Karpas-422 (cell line): ENCODE measurements around the gene CILP2. TPM values are rescaled to one million over a fixed set of nuclear protein-coding genes. Genes with fewer than 3 reads are reported as not detected.

Experiments used
- DNase-seq: peaks from one replicate; pipeline ENCODE4 v3.0.0-alpha.2; 2015
- H2AFZ ChIP-seq: fragments of 200-600 bp; sonication (generic); 2 replicates; pipeline ENCODE4 v1.6.1; 2014; ENCODE audit warnings: antibody characterized with exemption, low read length, mixed read lengths
- H3K27ac ChIP-seq: fragments of 200-600 bp; sonication (generic); 2 replicates; pipeline ENCODE4 v1.5.1; 2014; ENCODE audit warnings: mild to moderate bottlenecking, low read length, moderate library complexity
- H3K27me3 ChIP-seq: fragments of 200-600 bp; sonication (generic); 2 replicates; pipeline ENCODE4 v1.6.1; 2014; ENCODE audit warnings: low read length, mixed read lengths
- H3K36me3 ChIP-seq: fragments of 200-600 bp; sonication (generic); 2 replicates; pipeline ENCODE4 v1.6.1; 2014; ENCODE audit warnings: low read length, mixed read lengths; ENCODE audit not compliant: insufficient read depth
- H3K4me1 ChIP-seq: fragments of 200-600 bp; sonication (generic); 2 replicates; pipeline ENCODE4 v1.6.1; 2014; ENCODE audit warnings: mild to moderate bottlenecking, low read length, mixed read lengths
- H3K4me2 ChIP-seq: fragments of 200-600 bp; sonication (generic); 2 replicates; pipeline ENCODE4 v1.6.1; 2014; ENCODE audit warnings: low read length, low read depth, mild to moderate bottlenecking; ENCODE audit not compliant: poor library complexity, severe bottlenecking
- H3K4me3 ChIP-seq: fragments of 200-600 bp; sonication (generic); 2 replicates; pipeline ENCODE4 v1.5.1; 2014; ENCODE audit warnings: mild to moderate bottlenecking, antibody characterized with exemption, low read length, mixed read lengths
- H3K79me2 ChIP-seq: fragments of 200-600 bp; sonication (generic); 2 replicates; pipeline ENCODE4 v1.6.1; 2014; ENCODE audit warnings: mild to moderate bottlenecking, low read length, mixed read lengths
- H3K9ac ChIP-seq: fragments of 200-600 bp; sonication (generic); 2 replicates; pipeline ENCODE4 v1.6.0; 2014; ENCODE audit warnings: low read length
- H3K9me2 ChIP-seq: fragments of 200-600 bp; sonication (generic), shearing (Covaris generic); replicated peaks from 2 replicates; pipeline ENCODE4 v1.6.0; 2014; ENCODE audit warnings: mild to moderate bottlenecking, low read length, moderate library complexity; ENCODE audit not compliant: insufficient read depth
- H3K9me3 ChIP-seq: fragments of 300-700, 200-600 bp; sonication (generic); 2 replicates; pipeline ENCODE4 v1.6.1; 2014; ENCODE audit warnings: low read length, mixed read lengths
- H4K20me1 ChIP-seq: fragments of 200-600 bp; sonication (generic); 2 replicates; pipeline ENCODE4 v1.6.1; 2014; ENCODE audit warnings: mild to moderate bottlenecking, antibody characterized with exemption, low read length, low read depth; ENCODE audit not compliant: insufficient read depth
- total RNA-seq: library from RNA; depleted of rRNA; stranded (reverse); fragments of >200 nt; shearing (Covaris generic); gene quantifications from 2 replicates; pipeline ENCODE4 v1.2.3, GENCODE V29; 2014; ENCODE audit warnings: low replicate concordance

CILP2 gene
- total RNA-seq, 1 experiment from 2014 or later: 0.15 TPM

DNA sequence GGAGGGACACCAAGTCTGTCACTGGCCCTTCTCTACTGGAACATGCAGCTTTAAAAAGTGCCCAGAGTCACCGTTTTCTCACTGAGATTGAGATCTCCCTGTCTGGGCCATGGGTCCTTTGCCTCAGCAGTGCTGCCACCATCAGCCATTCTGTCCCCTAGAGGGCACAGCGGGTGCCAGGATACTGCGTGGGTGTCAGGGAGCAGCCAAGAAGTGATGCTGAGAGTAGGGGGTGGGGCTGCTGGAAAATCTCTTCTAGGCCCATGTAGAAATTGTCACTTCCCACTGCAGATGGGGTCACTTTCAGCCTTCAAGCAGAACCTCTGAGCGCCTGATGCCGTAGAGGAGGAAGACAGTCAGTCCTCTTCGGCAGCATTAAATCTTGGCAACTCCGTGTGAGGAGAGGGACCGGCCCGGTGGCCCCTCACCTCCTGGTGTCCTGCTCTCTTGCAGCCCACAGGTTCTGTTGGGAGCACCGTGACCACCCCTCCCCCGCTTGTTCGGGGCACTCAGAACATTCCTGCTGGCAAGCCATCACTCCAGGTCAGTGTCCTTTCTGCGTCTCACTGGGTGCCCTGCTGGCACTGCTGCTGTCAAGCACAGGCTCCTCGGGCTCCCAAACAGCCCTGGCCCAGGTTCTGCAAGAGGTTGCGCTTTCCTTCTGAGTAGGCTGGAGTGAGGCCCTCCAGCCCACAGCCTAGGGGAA is 44.1 kb upstream of the CILP2 start:
- Histone ChIP-seq H3K4me2 (no peak overlapping the region), H3K4me3 (no peak overlapping the region), H2AFZ (no peak overlapping the region), H3K9me2 (no peaks in the 10 kb centered on the region), H4K20me1 (0 out of 2 replicates have a peak, but pooled peaks cover 5% of the 10 kb centered on the region), H3K79me2 (peaks cover 52% of the 10 kb centered on the region), H3K9me3 (no peaks in the 10 kb centered on the region), H3K27me3 (no peaks in the 10 kb centered on the region), H3K9ac (no peak overlapping the region), H3K36me3 (peaks cover 13% of the 10 kb centered on the region; the same call in 1 of the 2 replicates), H3K27ac (no peak overlapping the region), H3K4me1 (peaks cover 13% of the 10 kb centered on the region)
- DNase-seq: no peak

DNA sequence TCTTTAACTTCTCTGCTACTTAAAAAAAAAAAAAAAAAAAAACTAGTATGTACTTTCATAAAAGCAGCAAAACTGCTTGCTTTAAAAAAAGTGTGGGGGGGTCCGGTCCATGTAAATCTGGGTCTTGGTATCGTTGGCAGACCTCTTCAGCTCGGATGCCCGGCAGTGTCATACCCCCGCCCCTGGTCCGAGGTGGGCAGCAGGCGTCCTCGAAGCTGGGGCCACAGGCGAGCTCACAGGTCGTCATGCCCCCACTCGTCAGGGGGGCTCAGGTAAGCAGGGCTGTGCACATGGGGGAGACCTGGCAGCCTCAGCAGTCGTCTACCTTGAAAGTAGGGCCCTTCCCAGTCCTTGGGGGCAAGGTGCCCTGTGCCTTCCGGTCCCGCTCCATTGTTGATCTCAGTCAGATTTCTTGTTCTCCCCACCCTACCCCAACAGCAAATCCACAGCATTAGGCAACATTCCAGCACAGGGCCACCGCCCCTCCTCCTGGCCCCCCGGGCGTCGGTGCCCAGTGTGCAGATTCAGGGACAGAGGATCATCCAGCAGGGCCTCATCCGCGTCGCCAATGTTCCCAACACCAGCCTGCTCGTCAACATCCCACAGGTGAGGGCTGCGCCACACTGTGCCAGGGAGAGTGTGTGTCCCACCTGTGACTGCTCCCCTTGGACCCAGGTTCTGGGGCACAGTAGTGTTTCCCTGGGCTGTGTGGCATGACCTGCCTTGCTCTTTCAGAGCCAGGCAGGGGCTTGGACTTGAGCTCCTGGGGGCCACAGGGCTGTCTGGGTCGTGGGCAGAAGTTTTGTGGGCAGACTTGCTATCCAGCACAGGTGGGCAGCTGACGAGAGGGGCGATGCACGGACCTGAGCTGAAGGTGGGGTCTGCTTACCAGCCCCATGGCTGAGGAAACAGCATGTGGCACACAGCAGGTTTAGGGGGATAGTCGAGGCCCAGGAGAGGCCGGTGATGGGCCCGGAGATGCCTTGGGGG is 42.2 kb upstream of the CILP2 start:
- Histone ChIP-seq H2AFZ (no peak overlapping the region), H4K20me1 (0 out of 2 replicates have a peak, but pooled peaks cover 5% of the 10 kb centered on the region), H3K9me3 (no peaks in the 10 kb centered on the region), H3K27me3 (no peaks in the 10 kb centered on the region), H3K9ac (no peak overlapping the region), H3K27ac (no peak overlapping the region), H3K9me2 (no peaks in the 10 kb centered on the region), H3K79me2 (peaks cover 35% of the 10 kb centered on the region), H3K4me3 (no peak overlapping the region), H3K4me2 (no peak overlapping the region), H3K36me3 (peaks cover 10% of the 10 kb centered on the region; the same call in 1 of the 2 replicates), H3K4me1 (no peaks in the 10 kb centered on the region)
- DNase-seq: no peak

DNA sequence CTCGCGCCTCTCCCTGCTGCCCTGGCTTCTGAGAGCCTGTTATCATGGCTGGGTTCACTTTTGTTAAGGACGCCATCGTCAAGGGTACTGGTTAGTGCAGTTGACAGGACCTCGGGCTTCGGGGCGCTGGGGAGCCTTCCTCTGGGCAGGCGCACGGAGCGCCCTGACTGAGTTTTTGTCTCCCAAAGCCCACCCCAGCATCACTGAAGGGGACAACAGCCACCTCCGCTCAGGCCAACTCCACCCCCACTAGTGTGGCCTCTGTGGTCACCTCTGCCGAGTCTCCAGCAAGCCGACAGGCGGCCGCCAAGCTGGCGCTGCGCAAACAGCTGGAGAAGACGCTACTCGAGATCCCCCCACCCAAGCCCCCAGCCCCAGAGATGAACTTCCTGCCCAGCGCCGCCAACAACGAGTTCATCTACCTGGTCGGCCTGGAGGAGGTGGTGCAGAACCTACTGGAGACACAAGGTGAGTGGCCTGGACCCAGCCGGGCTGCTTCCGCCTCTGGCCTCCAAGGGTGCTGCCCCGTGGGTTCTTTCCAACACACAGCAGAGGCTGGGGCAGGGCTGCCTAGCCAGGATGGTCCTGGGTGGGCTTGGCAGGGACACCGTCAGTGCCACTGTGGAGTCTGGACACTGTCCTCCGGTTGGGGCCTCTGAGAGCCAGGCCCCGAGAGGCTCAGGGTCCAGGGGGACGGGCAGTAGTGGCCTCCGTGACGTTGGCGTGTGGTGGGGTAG is 39.6 kb upstream of the CILP2 start:
- Histone ChIP-seq H3K9ac (no peak overlapping the region), H3K9me3 (no peaks in the 10 kb centered on the region), H3K27me3 (no peaks in the 10 kb centered on the region), H3K79me2 (0 out of 2 replicates have a peak, but pooled peaks cover 13% of the 10 kb centered on the region), H2AFZ (no peak overlapping the region), H3K9me2 (no peaks in the 10 kb centered on the region), H3K27ac (no peak overlapping the region), H3K4me3 (no peak overlapping the region), H3K36me3 (peaks cover 6% of the 10 kb centered on the region; the same call in 1 of the 2 replicates), H4K20me1 (no peaks in the 10 kb centered on the region), H3K4me2 (no peak overlapping the region), H3K4me1 (no peaks in the 10 kb centered on the region)
- DNase-seq: no peak

DNA sequence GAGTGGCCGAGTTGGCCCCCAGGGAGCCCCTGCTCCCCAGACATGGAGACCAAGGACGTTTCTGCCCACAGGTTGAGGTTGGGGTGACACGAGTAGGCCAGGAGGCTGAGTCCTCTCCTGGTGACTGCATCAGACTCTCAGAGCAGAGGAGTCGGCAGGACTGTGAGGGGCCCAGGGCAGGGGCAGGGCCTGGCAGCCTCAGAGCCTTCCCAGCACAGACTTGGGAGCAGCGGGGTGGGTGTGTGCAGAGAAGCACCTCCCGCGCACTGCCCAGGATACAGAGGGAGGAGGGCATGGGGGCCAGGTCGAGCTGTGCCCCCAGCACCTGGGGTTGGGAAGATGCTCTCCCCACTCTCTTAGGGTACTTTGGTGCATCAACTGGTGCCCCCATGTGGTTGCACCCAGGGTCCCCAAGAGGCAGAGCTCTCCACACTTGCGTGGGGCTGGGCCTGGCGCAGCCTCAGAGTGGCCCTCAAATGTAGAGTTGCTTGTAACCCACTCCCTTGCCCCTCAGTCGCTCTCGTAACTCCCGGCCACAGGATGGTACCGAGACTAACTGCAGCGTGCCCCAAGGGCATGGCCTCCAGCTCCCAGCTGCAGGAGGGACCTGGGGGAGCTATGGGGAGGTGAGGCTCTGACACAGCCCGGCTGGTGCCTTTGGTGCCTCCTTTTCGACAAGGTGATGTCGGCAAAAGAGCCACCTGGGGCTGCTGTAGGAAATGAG is 38.6 kb upstream of the CILP2 start:
- Histone ChIP-seq H4K20me1 (no peaks in the 10 kb centered on the region), H2AFZ (no peak overlapping the region), H3K4me3 (no peak overlapping the region), H3K36me3 (peaks cover 4% of the 10 kb centered on the region; the same call in 1 of the 2 replicates), H3K9me2 (no peaks in the 10 kb centered on the region), H3K9me3 (no peaks in the 10 kb centered on the region), H3K79me2 (0 out of 2 replicates have a peak, but pooled peaks cover 6% of the 10 kb centered on the region), H3K27ac (no peak overlapping the region), H3K9ac (no peak overlapping the region), H3K4me2 (no peak overlapping the region), H3K27me3 (no peaks in the 10 kb centered on the region), H3K4me1 (no peaks in the 10 kb centered on the region)
- DNase-seq: no peak

DNA sequence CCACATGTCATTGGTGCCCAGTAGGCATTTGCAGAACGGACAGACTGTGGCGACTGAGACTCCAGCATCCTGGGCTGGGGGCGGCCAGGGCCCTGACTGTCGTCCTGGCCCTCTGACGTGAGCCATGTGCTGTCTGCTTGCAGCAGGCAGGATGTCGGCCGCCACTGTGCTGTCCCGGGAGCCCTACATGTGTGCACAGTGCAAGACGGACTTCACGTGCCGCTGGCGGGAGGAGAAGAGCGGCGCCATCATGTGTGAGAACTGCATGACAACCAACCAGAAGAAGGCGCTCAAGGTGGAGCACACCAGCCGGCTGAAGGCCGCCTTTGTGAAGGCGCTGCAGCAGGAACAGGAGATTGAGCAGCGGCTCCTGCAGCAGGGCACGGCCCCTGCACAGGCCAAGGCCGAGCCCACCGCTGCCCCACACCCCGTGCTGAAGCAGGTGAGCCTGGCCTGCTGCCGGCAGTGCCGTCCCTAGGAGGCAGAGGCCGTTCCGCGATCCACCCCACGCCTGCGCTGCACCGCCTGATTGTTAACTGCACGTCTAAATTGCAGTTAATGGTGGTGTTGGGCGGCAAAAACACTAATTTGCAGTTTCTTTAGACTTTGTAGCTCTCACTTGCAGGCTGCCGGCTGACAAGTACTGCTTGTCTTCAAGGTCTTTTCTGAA is 37.0 kb upstream of the CILP2 start:
- no peaks in the 10 kb centered on the region for H3K27me3 ChIP-seq
- no peaks in the 10 kb centered on the region for H3K9me3 ChIP-seq
- no peaks in the 10 kb centered on the region for H3K9me2 ChIP-seq
- H3K79me2 ChIP-seq: 0 out of 2 replicates have a peak, but pooled peaks cover under 1% of the 10 kb centered on the region
- no peak for DNase-seq
- no peaks in the 10 kb centered on the region for H4K20me1 ChIP-seq
- H3K36me3 ChIP-seq: 0 out of 2 replicates have a peak, but pooled peaks cover 10% of the 10 kb centered on the region
- H3K9ac ChIP-seq: no peak overlapping the region
- H3K4me2 ChIP-seq: no peak overlapping the region
- H3K4me1 ChIP-seq: no peaks in the 10 kb centered on the region
- H3K27ac ChIP-seq: no peak overlapping the region
- H2AFZ ChIP-seq: no peak overlapping the region
- H3K4me3 ChIP-seq: no peak overlapping the region

DNA sequence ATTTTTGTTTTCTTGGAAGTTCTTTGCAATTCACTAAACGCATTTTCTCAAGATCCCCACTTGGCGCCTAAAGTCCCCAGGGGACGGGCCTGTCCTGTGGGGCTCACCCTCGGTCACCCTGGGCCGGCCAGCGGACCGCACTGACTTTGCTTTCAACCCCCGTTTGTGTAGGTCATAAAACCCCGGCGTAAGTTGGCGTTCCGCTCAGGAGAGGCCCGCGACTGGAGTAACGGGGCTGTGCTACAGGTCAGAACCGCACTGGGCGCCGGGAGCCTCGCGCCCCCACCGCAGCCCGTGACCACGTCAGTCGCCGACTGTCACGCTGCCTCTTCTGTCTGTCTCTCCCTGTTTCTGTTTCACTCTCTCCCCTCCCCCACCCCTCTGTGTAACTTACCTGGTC is 36.3 kb upstream of the CILP2 start:
- Histone ChIP-seq H3K4me1 (no peaks in the 10 kb centered on the region), H3K27me3 (no peaks in the 10 kb centered on the region), H3K79me2 (no peaks in the 10 kb centered on the region), H3K36me3 (0 out of 2 replicates have a peak, but pooled peaks cover 10% of the 10 kb centered on the region), H3K27ac (no peak overlapping the region), H3K4me2 (no peak overlapping the region), H3K9me2 (no peaks in the 10 kb centered on the region), H3K4me3 (no peak overlapping the region), H4K20me1 (no peaks in the 10 kb centered on the region), H2AFZ (no peak overlapping the region), H3K9me3 (no peaks in the 10 kb centered on the region), H3K9ac (no peak overlapping the region)
- DNase-seq: no peak

DNA sequence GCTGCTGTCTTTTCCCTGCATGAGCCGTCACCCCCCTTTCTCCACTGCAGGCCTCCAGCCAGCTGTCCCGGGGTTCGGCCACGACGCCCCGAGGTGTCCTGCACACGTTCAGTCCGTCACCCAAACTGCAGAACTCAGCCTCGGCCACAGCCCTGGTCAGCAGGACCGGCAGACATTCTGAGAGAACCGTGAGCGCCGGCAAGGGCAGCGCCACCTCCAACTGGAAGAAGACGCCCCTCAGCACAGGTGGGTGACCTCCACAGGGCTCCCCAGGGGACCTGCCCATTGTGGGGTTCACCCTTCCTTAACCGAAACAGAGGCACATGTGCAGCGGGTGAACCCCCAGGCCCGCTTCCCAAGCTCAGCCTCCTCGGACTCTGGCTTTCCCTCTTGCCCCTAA is 35.8 kb upstream of the CILP2 start:
- H3K27me3 ChIP-seq: no peaks in the 10 kb centered on the region
- no peak overlapping the region for H3K4me3 ChIP-seq
- no peak overlapping the region for H3K9ac ChIP-seq
- no peak overlapping the region for H2AFZ ChIP-seq
- H3K4me1 ChIP-seq: no peaks in the 10 kb centered on the region
- H4K20me1 ChIP-seq: no peaks in the 10 kb centered on the region
- H3K9me3 ChIP-seq: no peaks in the 10 kb centered on the region
- H3K36me3 ChIP-seq: 0 out of 2 replicates have a peak, but pooled peaks cover 10% of the 10 kb centered on the region
- H3K9me2 ChIP-seq: no peaks in the 10 kb centered on the region
- H3K27ac ChIP-seq: no peak overlapping the region
- H3K79me2 ChIP-seq: no peaks in the 10 kb centered on the region
- no peak overlapping the region for H3K4me2 ChIP-seq
- no peak for DNase-seq
